K562 treated with DMSO at 1 percent for 12 hours (cell line): Measurements from ENCODE around the gene PRAMEF26. TPM values are rescaled to one million over a fixed set of nuclear protein-coding genes. Genes with fewer than 3 reads are reported as not detected.

Source experiments
- total RNA-seq: library from RNA; unstranded; fragments of 300-600 nt; gene quantifications from 2 replicates; pipeline ENCODE4 v1.2.3, GENCODE V29; 2022; ENCODE audit not compliant: insufficient read depth

Gene PRAMEF26
- total RNA-seq, result not detected in 2 replicates

GRCh38 chr1:13155909-13156308 lies at the start of gene PRAMEF26:
Gene PRAMEF26 (minus strand): TSS chr1:13156009. CDS start chr1:13153095, 2,914 bp downstream.

GRCh38 chr1:13201309-13201708 lies 45.5 kb upstream of the PRAMEF26 start, which contains the start of gene PRAMEF13:
Gene PRAMEF13 (minus strand): TSS chr1:13201409. CDS start chr1:13199589, 1,820 bp downstream.

GRCh38 chr1:13171548-13171947 lies 15.7 kb upstream of the PRAMEF26 start, which contains the start of gene PRAMEF9:
Gene PRAMEF9 (plus strand): TSS chr1:13171848. CDS start chr1:13175281, 3,433 bp downstream.

GRCh38 chr1:13165531-13165930 lies 9.7 kb upstream of the PRAMEF26 start, which contains the start of gene HNRNPCL4:
Gene HNRNPCL4 (minus strand): TSS chr1:13165631. CDS start chr1:13165467, 164 bp downstream.

GRCh38 chr1:13116754-13117153 lies 39.1 kb downstream of the PRAMEF26 start, which contains the start of gene HNRNPCL2:
Gene HNRNPCL2 (minus strand): TSS chr1:13116854. CDS start chr1:13116400, 454 bp downstream.

Other genes starting within 250 kb of the PRAMEF26 start
- not detected in 2 replicates for gene PRAMEF7, start 239.4 kb downstream of the PRAMEF26 start, total RNA-seq
- gene PRAMEF6, start 208.4 kb downstream of the PRAMEF26 start, total RNA-seq, result not detected in 2 replicates
- gene PRAMEF27, start 99.4 kb downstream of the PRAMEF26 start, total RNA-seq, result not detected in 2 replicates
- not detected in 2 replicates for gene HNRNPCL3, start 95.2 kb downstream of the PRAMEF26 start, total RNA-seq
- not detected in 2 replicates for gene PRAMEF25, start 85.2 kb downstream of the PRAMEF26 start, total RNA-seq
- gene HNRNPCL2, start 39.2 kb downstream of the PRAMEF26 start, total RNA-seq, result not detected in 2 replicates
- not detected in 2 replicates for gene HNRNPCL4, start 9.6 kb upstream of the PRAMEF26 start, total RNA-seq
- gene PRAMEF9, start 15.8 kb upstream of the PRAMEF26 start, total RNA-seq, result not detected in 2 replicates
- gene PRAMEF13, start 45.4 kb upstream of the PRAMEF26 start, total RNA-seq, result not detected in 2 replicates
- gene PRAMEF18, start 70.1 kb upstream of the PRAMEF26 start, total RNA-seq, result not detected in 2 replicates
- not detected in 2 replicates for gene PRAMEF5, start 98.2 kb upstream of the PRAMEF26 start, total RNA-seq
- not detected in 2 replicates for gene PRAMEF8, start 129.1 kb upstream of the PRAMEF26 start, total RNA-seq
- not detected in 2 replicates for gene PRAMEF33, start 147.5 kb upstream of the PRAMEF26 start, total RNA-seq
- not detected in 2 replicates for gene PRAMEF15, start 159.6 kb upstream of the PRAMEF26 start, total RNA-seq
- gene PRAMEF14, start 191.1 kb upstream of the PRAMEF26 start, total RNA-seq, result not detected in 2 replicates
- gene PRAMEF19, start 215.9 kb upstream of the PRAMEF26 start, total RNA-seq, result not detected in 2 replicates
- not detected in 2 replicates for gene PRAMEF17, start 233.6 kb upstream of the PRAMEF26 start, total RNA-seq